Fibroblast of lung (primary cell): ENCODE results near the gene CRIP3.

ENCODE experiments used
- CTCF ChIP-seq, 2 donors: IDR thresholded peaks in 1 of 2; conservative IDR thresholded peaks in 1 of 2; 1 replicate in 1 of 2; 2 replicates in 1 of 2; pipeline ENCODE4 v1.5.1; 2011 to 2012; ENCODE audit warnings: low read length in 2 of 2, control low read depth in 1 of 2, inconsistent platforms in 1 of 2, low read depth in 1 of 2, mild to moderate bottlenecking in 1 of 2
- EZH2 ChIP-seq: IDR thresholded peaks from 2 replicates; pipeline ENCODE4 v1.5.1; 2012; ENCODE audit warnings: low read length, control low read depth, mild to moderate bottlenecking; ENCODE audit errors: missing control alignments

DNA sequence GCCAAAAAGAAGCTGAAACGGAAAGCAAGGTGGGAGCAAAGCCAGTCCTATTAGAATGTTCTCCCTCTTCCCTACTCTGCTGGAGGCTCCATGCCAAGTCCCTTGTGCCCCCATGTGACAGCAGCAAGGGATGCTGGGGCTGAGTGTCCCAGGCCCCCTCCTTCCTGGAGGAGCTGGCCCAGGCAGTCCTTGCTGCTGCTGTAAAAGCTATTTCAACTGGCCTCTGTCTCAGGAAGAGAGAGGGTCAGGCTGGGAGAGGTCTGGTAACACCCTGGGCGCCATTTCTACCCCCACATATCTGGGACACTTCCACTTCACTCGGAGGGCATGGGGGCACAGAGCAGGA is 40.3 kb downstream of the CRIP3 start:
- TF ChIP-seq CTCF (conservative IDR thresholded peaks at IDR 0.05 in 1 of 2, IDR thresholded peaks at IDR 0.05 in 1 of 2; ENCODE audit: low read depth in 1 of 2, low read length in 2 of 2) (no peak), EZH2 (no peak)
